OCI-LY7 (cell line): ENCODE measurements around the gene CARD6. TPM values are rescaled to one million over a fixed set of nuclear protein-coding genes. Genes with fewer than 3 reads are reported as not detected.

Experiments used
- BruUV-seq: library from RNA; stranded (reverse); fragments of 400-500 nt; replicated peaks from 2 replicates; lab custom pipeline; 2021; lab: Mats Ljungman, UMichigan
- CTCF ChIA-PET: fragments of 300-600 bp; sonication (Branson Sonifier 250); formaldehyde crosslinking; loops from one replicate; lab custom pipeline; 2022; ENCODE audit warnings: antibody characterized with exemption; ENCODE audit not compliant: unreplicated experiment; lab: Charles Lee
- POLR2A ChIA-PET: fragments of 300-600 bp; sonication (Branson Sonifier 250); formaldehyde crosslinking; loops from one replicate; lab custom pipeline; 2022; ENCODE audit warnings: antibody characterized with exemption; lab: Charles Lee
- DNase-seq: peaks from one replicate; pipeline ENCODE4 v3.0.0-alpha.2; 2015; ENCODE audit warnings: low spot score
- H2AFZ ChIP-seq: fragments of 200-600 bp; sonication (generic), shearing (Covaris generic); 2 replicates; pipeline ENCODE4 v1.6.1; 2014; ENCODE audit warnings: mild to moderate bottlenecking, antibody characterized with exemption, low read length, moderate library complexity
- H3K27ac ChIP-seq: fragments of 200-600 bp; sonication (generic); 2 replicates; pipeline ENCODE4 v1.5.1; 2014; ENCODE audit warnings: mixed run types, low read depth, mild to moderate bottlenecking, moderate library complexity, low read length, inconsistent platforms; ENCODE audit not compliant: poor library complexity, severe bottlenecking
- H3K36me3 ChIP-seq: fragments of 200-600 bp; sonication (generic); 2 replicates; pipeline ENCODE4 v1.6.1; 2014; ENCODE audit warnings: mild to moderate bottlenecking, antibody characterized with exemption, low read length, moderate library complexity, mixed read lengths; ENCODE audit not compliant: insufficient read depth
- H3K4me1 ChIP-seq: fragments of 200-600 bp; sonication (generic); 2 replicates; pipeline ENCODE4 v1.5.1; 2014; ENCODE audit warnings: mild to moderate bottlenecking, low read length; ENCODE audit not compliant: insufficient read depth, poor library complexity, severe bottlenecking
- H3K4me2 ChIP-seq: fragments of 200-600 bp; sonication (generic); 2 replicates; pipeline ENCODE4 v1.6.1; 2014; ENCODE audit warnings: mild to moderate bottlenecking, low read length
- H3K4me3 ChIP-seq: fragments of 200-600 bp; sonication (generic); 2 replicates; pipeline ENCODE4 v1.5.1; 2014; ENCODE audit warnings: mild to moderate bottlenecking, low read depth, low read length; ENCODE audit not compliant: poor library complexity, severe bottlenecking
- H3K79me2 ChIP-seq: fragments of 200-600 bp; sonication (generic); 2 replicates; pipeline ENCODE4 v1.6.1; 2016; ENCODE audit warnings: low read depth, mild to moderate bottlenecking, low read length, moderate library complexity, mixed read lengths; ENCODE audit not compliant: insufficient read depth
- H3K9me2 ChIP-seq: fragments of 200-600 bp; sonication (generic); 2 replicates; pipeline ENCODE4 v1.6.1; 2016; ENCODE audit warnings: mild to moderate bottlenecking, low read length, mixed read lengths; ENCODE audit not compliant: insufficient read depth
- H3K9me3 ChIP-seq: fragments of 200-600 bp; sonication (generic); 2 replicates; pipeline ENCODE4 v1.6.1; 2014; ENCODE audit warnings: mild to moderate bottlenecking, mixed run types, low read length, mixed read lengths
- H4K20me1 ChIP-seq: fragments of 200-600 bp; sonication (generic); 2 replicates; pipeline ENCODE4 v1.6.1; 2014; ENCODE audit warnings: mild to moderate bottlenecking, antibody characterized with exemption, low read length, moderate library complexity, mixed read lengths; ENCODE audit not compliant: insufficient read depth
- EZH2phosphoT487 ChIP-seq: fragments of 200-600 bp; sonication (generic); IDR thresholded peaks from 2 replicates; pipeline ENCODE4 v1.6.1; 2018; ENCODE audit warnings: low read depth, borderline replicate concordance, mild to moderate bottlenecking, mixed run types, antibody characterized with exemption, low read length, moderate library complexity, mixed read lengths
- intact Hi-C: fragments of 100-400 bp; cut with micrococcal nuclease; formaldehyde crosslinking; loops from one replicate; pipeline ENCODE4 v1.10.0; 2022; ENCODE audit not compliant: unreplicated experiment
- total RNA-seq, 2 experiments: library from RNA; depleted of rRNA in 1 of 2; stranded (reverse); fragments of >200 nt in 1 of 2; shearing (Covaris generic) in 1 of 2; gene quantifications; 2 replicates each; pipeline ENCODE4 v1.2.3, GENCODE V29; 2014 to 2022
- TF ChIP-seq, protein P1 (sequence below): fragments of 200-600 bp; sonication (generic); conservative IDR thresholded peaks from 2 replicates; pipeline ENCODE4 v1.5.1; 2014; ENCODE audit warnings: mild to moderate bottlenecking, antibody characterized with exemption, low read length, moderate library complexity, mixed read lengths

Gene CARD6
- total RNA-seq, 2 experiments from 2014 or later = 0.53 to 1.1 TPM

DNA sequence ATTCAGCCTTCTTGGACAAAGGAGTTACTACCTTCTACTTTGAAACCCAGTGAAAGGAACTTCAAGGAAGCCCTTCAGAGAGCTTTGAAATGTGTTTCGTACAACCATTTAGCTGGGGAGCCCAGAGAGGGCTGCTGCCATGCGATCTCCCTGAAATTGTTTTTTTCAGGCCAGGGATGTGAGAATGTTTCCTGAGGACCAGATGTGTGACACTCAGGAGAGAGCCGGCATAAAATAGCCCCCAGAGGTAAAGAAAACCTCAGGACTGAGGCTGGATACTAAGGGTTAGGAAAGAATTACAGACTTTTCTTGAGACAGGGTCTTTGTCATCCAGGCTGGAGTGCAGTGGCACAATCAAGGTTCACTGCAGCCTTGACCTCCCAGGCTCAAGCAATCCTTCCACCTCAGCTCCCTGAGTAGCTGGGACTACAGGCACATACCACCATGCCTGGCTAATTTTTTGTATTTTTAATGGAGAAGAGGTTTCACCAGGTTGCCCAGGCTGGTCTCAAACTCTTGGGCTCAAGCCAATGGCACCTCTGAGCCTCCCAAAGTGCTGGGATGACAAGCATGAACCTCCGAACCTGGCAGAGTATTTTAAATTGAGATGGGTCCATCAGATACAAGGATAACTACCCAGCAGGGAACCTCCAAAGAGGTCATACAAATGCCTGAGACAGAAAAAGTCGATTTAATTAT lies 14.5 kb upstream of the CARD6 start:
- intact Hi-C loops = no loop called here
- DNase-seq = no peak
- Histone ChIP-seq H4K20me1 (peaks cover 40% of the 10 kb centered on the region), H3K79me2 (peaks cover 21% of the 10 kb centered on the region; the same call in 1 of the 2 replicates), H3K36me3 (peaks cover 88% of the 10 kb centered on the region), H3K9me2 (no peaks in the 10 kb centered on the region), H3K4me1 (peaks cover under 1% of the 10 kb centered on the region), H3K4me3 (no peak overlapping the region), H3K27ac (peak overlapping the region; percentile 1), H3K4me2 (no peak overlapping the region), H2AFZ (no peak overlapping the region), H3K9me3 (no peaks in the 10 kb centered on the region)
- TF ChIP-seq EZH2phosphoT487 = no peak
- TF ChIP-seq, protein P1, sequence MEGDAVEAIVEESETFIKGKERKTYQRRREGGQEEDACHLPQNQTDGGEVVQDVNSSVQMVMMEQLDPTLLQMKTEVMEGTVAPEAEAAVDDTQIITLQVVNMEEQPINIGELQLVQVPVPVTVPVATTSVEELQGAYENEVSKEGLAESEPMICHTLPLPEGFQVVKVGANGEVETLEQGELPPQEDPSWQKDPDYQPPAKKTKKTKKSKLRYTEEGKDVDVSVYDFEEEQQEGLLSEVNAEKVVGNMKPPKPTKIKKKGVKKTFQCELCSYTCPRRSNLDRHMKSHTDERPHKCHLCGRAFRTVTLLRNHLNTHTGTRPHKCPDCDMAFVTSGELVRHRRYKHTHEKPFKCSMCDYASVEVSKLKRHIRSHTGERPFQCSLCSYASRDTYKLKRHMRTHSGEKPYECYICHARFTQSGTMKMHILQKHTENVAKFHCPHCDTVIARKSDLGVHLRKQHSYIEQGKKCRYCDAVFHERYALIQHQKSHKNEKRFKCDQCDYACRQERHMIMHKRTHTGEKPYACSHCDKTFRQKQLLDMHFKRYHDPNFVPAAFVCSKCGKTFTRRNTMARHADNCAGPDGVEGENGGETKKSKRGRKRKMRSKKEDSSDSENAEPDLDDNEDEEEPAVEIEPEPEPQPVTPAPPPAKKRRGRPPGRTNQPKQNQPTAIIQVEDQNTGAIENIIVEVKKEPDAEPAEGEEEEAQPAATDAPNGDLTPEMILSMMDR = no peak
- BruUV-seq = no TSS peak
- ChIA-PET CTCF (no interaction called here), POLR2A (interaction anchor here (0.5 to 1.2 kb wide), 2 partner anchors 14 to 15 kb away, joined by 4 to 6 read pairs; partner anchors contain the start of gene CARD6)

DNA sequence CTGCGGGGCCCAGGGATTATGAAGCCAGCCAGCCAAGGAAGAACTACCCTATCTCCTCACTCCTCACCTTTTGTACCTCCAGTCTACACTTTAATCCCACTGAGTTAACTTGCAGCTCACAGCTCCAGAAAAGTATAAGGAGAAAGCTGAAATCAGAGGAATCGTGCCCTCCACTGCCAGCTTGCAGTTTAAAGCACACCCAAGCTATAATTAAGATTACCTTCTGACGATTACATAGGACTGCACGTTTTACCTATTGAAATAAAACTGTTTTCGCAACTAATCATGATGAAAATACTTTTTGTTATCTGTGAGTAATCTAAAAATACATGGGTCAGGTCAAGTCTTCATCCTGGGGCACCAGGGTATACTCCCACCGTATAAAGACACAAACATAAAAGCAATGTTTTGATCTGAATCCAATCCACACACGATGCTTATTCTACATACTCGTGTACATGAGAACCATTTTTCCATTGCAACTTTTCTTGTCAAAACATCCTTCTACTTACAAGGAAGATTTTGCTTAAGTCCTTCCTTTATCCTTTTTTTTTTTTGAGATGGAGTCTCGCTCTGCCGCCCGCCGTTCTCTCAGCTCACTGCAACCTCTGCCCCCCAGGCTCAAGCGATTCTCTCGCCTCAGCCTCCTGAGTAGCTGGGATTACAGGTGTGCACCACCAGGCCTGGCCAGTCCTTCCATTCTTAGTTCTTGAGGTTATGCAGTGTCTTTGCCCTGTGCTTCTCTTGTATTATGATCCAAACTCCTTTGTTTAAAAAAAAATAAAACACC lies 13.8 kb upstream of the CARD6 start:
- intact Hi-C loops = no loop called here
- TF ChIP-seq, protein P1 = no peak
- TF ChIP-seq EZH2phosphoT487 = no peak
- Histone ChIP-seq H3K79me2 (peaks cover 28% of the 10 kb centered on the region; the same call in 1 of the 2 replicates), H4K20me1 (peaks cover 47% of the 10 kb centered on the region), H3K9me3 (no peaks in the 10 kb centered on the region), H3K9me2 (no peaks in the 10 kb centered on the region), H3K4me3 (no peak overlapping the region), H3K4me1 (peaks cover 8% of the 10 kb centered on the region), H3K4me2 (no peak overlapping the region), H2AFZ (no peak overlapping the region), H3K36me3 (peaks cover 92% of the 10 kb centered on the region), H3K27ac (peak overlapping the region; percentile 1)
- ChIA-PET POLR2A (interaction anchor here (0.5 kb wide), 1 partner anchor 14 kb away, joined by 6 read pairs; no protein-coding TSS in a partner anchor), CTCF (no interaction called here)
- DNase-seq = no peak
- no TSS peak for BruUV-seq
